ENCODE data around the gene RNF10.

GRCh38 chr12:120599672-120600552, 65.8 kb downstream of the RNF10 start:
- TF ChIP-seq CTCF (optimal IDR thresholded peaks at IDR 0.05 in 1 of 3, IDR thresholded peaks at IDR 0.05 in 1 of 3, conservative IDR thresholded peaks at IDR 0.05 in 1 of 3; ENCODE audit: extremely low read depth in 1 of 3, insufficient read depth in 2 of 3, low read length in 3 of 3) (no peak), EZH2 (IDR thresholded peaks at IDR 0.05; ENCODE audit: low read length) (no peak)
